Esophagus squamous epithelium (tissue), 5 donors: ENCODE measurements around the gene SERHL2. TPM values are rescaled to one million over a fixed set of nuclear protein-coding genes. Genes with fewer than 3 reads are reported as not detected.

ENCODE experiments used
- DNase-seq: peaks from one replicate; lab custom pipeline; 2025; lab: John Stamatoyannopoulos, UW
- H3K27ac ChIP-seq, 4 donors: fragments of 200-600 bp; sonication (generic); one replicate each; pipeline ENCODE4 v1.5.1; 2016 to 2019; ENCODE audit warnings: mild to moderate bottlenecking in 1 of 4
- H3K27me3 ChIP-seq, 4 donors: fragments of 200-600 bp; sonication (generic); 1 replicate in 3 of 4; 2 replicates in 1 of 4; pipeline versions ENCODE4 v1.5.1 to v1.6.0; 2017 to 2021; ENCODE audit warnings: antibody characterized with exemption in 1 of 4
- H3K36me3 ChIP-seq, 3 donors: fragments of 200-600 bp; sonication (generic); one replicate each; pipeline ENCODE4 v1.5.1; 2016 to 2019
- H3K4me1 ChIP-seq, 3 donors: fragments of 200-600 bp; sonication (generic); one replicate each; pipeline ENCODE4 v1.5.1; 2017 to 2019
- H3K4me3 ChIP-seq, 4 donors: fragments of 200-600 bp; sonication (generic); 1 replicate in 3 of 4; 2 replicates in 1 of 4; pipeline ENCODE4 v1.5.1; 2016 to 2019; ENCODE audit warnings: mild to moderate bottlenecking in 2 of 4, moderate library complexity in 1 of 4
- H3K9me3 ChIP-seq, 3 donors: fragments of 200-600 bp; sonication (generic); one replicate each; pipeline ENCODE4 v1.5.1; 2016 to 2019
- CTCF ChIP-seq, 6 experiments: fragments of 450-650 bp in 4 of 6; fragments of 200-600 bp in 2 of 6; sonication (generic) in 2 of 6; IDR thresholded peaks; one replicate each; pipeline ENCODE4 v1.5.1; 2016 to 2019; ENCODE audit warnings: antibody characterized with exemption in 6 of 6, mild to moderate bottlenecking in 4 of 6, moderate library complexity in 4 of 6
- POLR2A ChIP-seq, 4 donors: fragments of 450-650 bp; IDR thresholded peaks; one replicate each; pipeline ENCODE4 v1.6.1; 2017; ENCODE audit warnings: antibody characterized with exemption in 4 of 4, mild to moderate bottlenecking in 4 of 4, moderate library complexity in 3 of 4
- WGBS, 2 donors: methylation state at CpG; one replicate each; pipeline ENCODE4 v1.1.5; 2018; 5-methylcytosine and 5-hydroxymethylcytosine counted together
- intact Hi-C: fragments of 100-400 bp; cut with DNase I; formaldehyde crosslinking; loops from one replicate; pipeline ENCODE4 v1.15.0; 2022
- total RNA-seq, 4 donors: library from RNA; depleted of rRNA; stranded (reverse); fragments of >200 nt; gene quantifications; one replicate each; pipeline ENCODE4 v1.1.0, GENCODE V29; 2016
- donor health status: DM: yes; HTN: yes; CAD: no.

SERHL2 gene
- total RNA-seq, 4 donors from 2014 or later: 2.1 to 5.1 (median 3.6) TPM

- peaks cover 20 to 78% (median 28%) of the 10 kb centered on the region in 3 donors for H3K36me3 ChIP-seq
- intact Hi-C loops: no loop called here
These were observed 30.7 kb downstream of the SERHL2 start for GRCh38 chr22:42584364-42584940.

GRCh38 chr22:42585096-42585495 is 31.3 kb downstream of the SERHL2 start:
- 51 to 75% methylated on average over 3 to 6 of the region's 8 CpGs for WGBS, 2 donors
- H3K27me3 ChIP-seq: no peaks in the 10 kb centered on the region
- peaks cover 20 to 78% (median 29%) of the 10 kb centered on the region in 3 donors for H3K36me3 ChIP-seq

More at GRCh38 chr22:42584364-42584940, 30.7 kb downstream of the SERHL2 start:
- H3K4me3 ChIP-seq: no peak overlapping the region
- H3K9me3 ChIP-seq: no peaks in the 10 kb centered on the region
- no peaks in the 10 kb centered on the region for H3K27me3 ChIP-seq
- H3K4me1 ChIP-seq: peaks cover 7 to 19% (median 8%) of the 10 kb centered on the region in 3 donors
- no peak for TF ChIP-seq POLR2A (IDR thresholded peaks at IDR 0.05)
- TF ChIP-seq CTCF (IDR thresholded peaks at IDR 0.05): no peak
- 80% methylated on average over 2 of the region's 4 CpGs; no CpG with 5 or more reads in 1 of the 2 donors for WGBS, 2 donors
- no peak overlapping the region for H3K27ac ChIP-seq
- DNase-seq: no peak

GRCh38 chr22:42586381-42586780 is 32.6 kb downstream of the SERHL2 start:
- 43 to 88% methylated on average over 1 to 4 of the region's 4 CpGs for WGBS, 2 donors
- no peaks in the 10 kb centered on the region for H3K9me3 ChIP-seq
- no peak overlapping the region for H3K4me3 ChIP-seq
- DNase-seq: no peak
- H3K27ac ChIP-seq: no peak overlapping the region
- TF ChIP-seq POLR2A (IDR thresholded peaks at IDR 0.05) (no peak), CTCF (IDR thresholded peaks at IDR 0.05) (no peak)
- peaks cover 20 to 90% (median 35%) of the 10 kb centered on the region in 3 donors for H3K36me3 ChIP-seq
- no peaks in the 10 kb centered on the region for H3K27me3 ChIP-seq
- peaks cover 3 to 12% (median 4%) of the 10 kb centered on the region in 3 donors for H3K4me1 ChIP-seq
- intact Hi-C loops: no loop called here

More at GRCh38 chr22:42585096-42585495, 31.3 kb downstream of the SERHL2 start:
- no peaks in the 10 kb centered on the region for H3K9me3 ChIP-seq
- TF ChIP-seq CTCF (IDR thresholded peaks at IDR 0.05) (no peak), POLR2A (IDR thresholded peaks at IDR 0.05) (no peak)
- intact Hi-C loops: no loop called here
- H3K4me3 ChIP-seq: no peak overlapping the region
- no peak for DNase-seq
- H3K27ac ChIP-seq: no peak overlapping the region
- H3K4me1 ChIP-seq: peaks cover 7 to 19% (median 8%) of the 10 kb centered on the region in 3 donors

GRCh38 chr22:42587588-42588175 is 33.9 kb downstream of the SERHL2 start:
- DNase-seq: no peak
- peaks cover 20 to 99% (median 43%) of the 10 kb centered on the region in 3 donors for H3K36me3 ChIP-seq
- H3K4me3 ChIP-seq: no peak overlapping the region
- intact Hi-C loops: no loop called here
- H3K27ac ChIP-seq: no peak overlapping the region
- no peaks in the 10 kb centered on the region for H3K27me3 ChIP-seq
- WGBS, 2 donors: 69 to 82% methylated on average over 4 to 5 of the region's 5 CpGs
- peaks cover 0 to under 1% (median 0%) of the 10 kb centered on the region in 3 donors for H3K4me1 ChIP-seq
- H3K9me3 ChIP-seq: no peaks in the 10 kb centered on the region
- TF ChIP-seq POLR2A (IDR thresholded peaks at IDR 0.05): no peak
- TF ChIP-seq CTCF (IDR thresholded peaks at IDR 0.05): no peak

GRCh38 chr22:42591987-42592386 is 38.2 kb downstream of the SERHL2 start:
- no peak for DNase-seq
- no peak for TF ChIP-seq POLR2A (IDR thresholded peaks at IDR 0.05)
- TF ChIP-seq CTCF (IDR thresholded peaks at IDR 0.05): no peak
- peaks cover 39 to 100% (median 55%) of the 10 kb centered on the region in 3 donors for H3K36me3 ChIP-seq
- WGBS, 2 donors: 94 to 95% methylated on average over 4 to 7 of the region's 12 CpGs
- no peaks in the 10 kb centered on the region for H3K9me3 ChIP-seq
- H3K4me3 ChIP-seq: no peak overlapping the region
- no peak overlapping the region for H3K27ac ChIP-seq
- no peaks in the 10 kb centered on the region for H3K27me3 ChIP-seq
- intact Hi-C loops: no loop called here
- peaks cover 0 to 12% (median 0%) of the 10 kb centered on the region in 3 donors for H3K4me1 ChIP-seq
